GM12872 (cell line): ENCODE data around the gene LAP3.
A peak's percentile ranks its signal among the peaks of the same experiment; 100 is the strongest.

Source experiments
- TF ChIP-seq, protein P1 (sequence below): IDR thresholded peaks from 3 replicates; pipeline ENCODE4 v1.5.1; 2011; ENCODE audit warnings: low read depth, mild to moderate bottlenecking, low read length, moderate library complexity; ENCODE audit not compliant: insufficient read depth

Gene LAP3

DNA sequence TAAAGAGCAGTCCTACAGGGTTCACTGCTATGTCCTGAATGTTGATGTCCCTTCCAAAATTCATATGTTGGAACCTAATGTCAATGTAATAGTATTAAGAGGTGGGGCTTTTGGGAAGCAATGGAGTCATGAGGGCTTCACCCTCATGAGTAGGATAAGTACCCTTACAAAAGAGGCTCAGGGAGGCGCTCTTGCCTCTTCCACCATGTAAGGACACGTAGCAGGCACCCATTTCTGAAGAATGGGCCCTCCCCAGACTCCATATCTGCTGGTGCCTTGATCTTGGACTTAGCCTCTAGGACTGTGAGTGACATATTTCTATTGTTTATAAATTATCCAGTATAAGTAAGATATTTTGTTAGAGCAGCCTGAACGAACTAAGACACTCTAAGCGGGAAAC is 53.2 kb downstream of the LAP3 start:
- TF ChIP-seq, protein P1, sequence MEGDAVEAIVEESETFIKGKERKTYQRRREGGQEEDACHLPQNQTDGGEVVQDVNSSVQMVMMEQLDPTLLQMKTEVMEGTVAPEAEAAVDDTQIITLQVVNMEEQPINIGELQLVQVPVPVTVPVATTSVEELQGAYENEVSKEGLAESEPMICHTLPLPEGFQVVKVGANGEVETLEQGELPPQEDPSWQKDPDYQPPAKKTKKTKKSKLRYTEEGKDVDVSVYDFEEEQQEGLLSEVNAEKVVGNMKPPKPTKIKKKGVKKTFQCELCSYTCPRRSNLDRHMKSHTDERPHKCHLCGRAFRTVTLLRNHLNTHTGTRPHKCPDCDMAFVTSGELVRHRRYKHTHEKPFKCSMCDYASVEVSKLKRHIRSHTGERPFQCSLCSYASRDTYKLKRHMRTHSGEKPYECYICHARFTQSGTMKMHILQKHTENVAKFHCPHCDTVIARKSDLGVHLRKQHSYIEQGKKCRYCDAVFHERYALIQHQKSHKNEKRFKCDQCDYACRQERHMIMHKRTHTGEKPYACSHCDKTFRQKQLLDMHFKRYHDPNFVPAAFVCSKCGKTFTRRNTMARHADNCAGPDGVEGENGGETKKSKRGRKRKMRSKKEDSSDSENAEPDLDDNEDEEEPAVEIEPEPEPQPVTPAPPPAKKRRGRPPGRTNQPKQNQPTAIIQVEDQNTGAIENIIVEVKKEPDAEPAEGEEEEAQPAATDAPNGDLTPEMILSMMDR: no peak

DNA sequence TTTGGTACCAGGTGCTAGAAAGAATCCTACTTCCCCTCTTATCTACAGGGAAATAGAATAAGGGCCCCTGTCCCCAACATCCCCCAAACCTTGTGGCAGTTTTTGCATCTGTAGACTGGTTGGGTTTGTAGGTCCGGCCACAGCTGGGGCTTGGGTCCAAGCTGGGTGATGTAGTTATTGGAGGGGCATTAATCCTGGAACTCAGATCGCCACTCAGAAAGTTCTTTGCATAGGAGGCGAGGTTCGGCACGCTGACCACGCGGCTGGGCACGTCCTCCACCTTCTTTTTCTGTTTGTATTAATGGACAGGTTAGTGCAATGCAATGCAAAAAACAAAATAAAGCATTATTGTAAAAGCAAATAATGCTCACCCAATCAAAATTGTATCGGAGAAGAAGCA is 56.6 kb downstream of the LAP3 start:
- TF ChIP-seq, protein P1: no peak

DNA sequence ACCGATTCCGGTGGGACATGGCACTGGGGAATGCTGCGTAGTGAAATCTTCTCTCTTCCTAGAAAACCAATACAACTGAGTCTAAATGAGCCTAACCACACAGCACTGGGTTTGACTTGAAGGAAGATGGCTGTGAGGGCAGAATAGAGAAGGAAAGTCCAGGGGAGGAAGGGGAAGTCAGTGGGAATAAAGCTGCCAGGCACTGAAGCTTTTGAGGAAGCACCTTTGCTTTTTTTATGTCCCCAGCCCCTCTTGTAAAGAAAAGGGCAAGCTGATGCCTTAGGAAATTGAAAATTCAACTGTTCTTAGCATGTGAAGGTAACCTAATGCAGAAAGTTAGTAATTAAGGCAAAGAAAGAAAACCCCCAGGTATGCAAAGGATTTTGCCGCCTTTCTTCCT is 58.1 kb downstream of the LAP3 start:
- TF ChIP-seq, protein P1: no peak

DNA sequence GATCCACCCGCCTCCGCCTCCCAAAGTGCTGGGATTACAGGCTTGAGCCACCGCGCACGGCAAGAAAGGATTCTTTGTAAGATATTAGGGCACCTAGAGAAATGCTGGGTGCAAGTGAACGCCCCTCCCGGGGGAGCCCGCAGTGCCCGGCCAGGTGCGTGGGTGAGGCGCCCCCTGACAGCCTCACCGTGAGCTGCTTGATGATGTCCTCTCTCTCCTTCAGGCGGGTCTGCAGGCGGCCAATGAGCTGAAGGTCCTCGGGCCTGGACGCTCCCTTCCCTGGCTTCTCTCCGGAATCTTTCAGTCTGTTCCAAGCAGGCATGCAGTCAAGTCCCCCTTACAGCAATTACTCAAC is 59.3 kb downstream of the LAP3 start:
- TF ChIP-seq, protein P1: no peak

DNA sequence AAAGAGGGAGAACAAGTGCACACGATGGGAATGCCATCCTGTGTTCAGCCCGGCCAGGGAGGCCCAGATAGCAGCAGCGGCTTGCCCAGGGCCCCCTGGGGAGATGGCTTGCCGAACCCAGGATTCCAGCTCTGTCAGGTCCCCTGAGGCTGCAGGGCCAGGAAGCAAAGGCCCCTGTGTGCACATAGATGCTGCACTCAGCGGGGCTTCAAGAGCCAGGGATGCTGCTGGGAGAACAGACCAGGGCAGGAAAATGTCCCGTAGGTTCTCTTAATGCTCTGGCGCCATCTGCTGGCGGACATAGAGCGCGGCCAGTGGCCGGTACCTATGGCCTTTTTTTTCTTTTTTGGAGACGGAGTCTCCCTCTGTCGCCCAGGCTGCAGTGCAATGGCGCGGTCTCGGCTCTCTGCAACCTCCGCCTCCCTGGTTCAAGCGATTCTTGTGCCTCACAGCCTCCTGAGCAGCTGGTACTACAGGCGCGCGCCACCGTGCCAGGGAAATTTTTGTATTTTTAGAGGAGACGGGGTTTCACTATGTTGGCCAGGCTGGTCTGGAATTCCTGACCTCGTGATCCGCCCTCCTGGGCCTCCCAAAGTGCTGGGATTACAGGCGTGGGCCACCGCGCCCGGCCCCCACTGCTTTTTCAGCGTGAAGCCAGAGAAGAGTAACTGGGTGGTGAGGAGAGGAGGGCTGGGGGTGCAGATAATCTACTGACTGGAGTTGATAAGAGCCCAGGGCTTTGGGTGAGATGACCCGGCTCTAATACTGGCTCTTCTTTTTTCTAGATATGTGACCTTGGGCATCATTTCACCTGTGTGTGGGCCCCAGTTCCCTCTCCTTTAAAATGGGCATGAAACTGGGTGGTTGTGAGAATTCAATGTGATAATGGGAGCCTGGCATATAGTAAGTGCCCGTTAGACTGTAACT is 60.0 kb downstream of the LAP3 start:
- TF ChIP-seq, protein P1: peak; percentile 90

DNA sequence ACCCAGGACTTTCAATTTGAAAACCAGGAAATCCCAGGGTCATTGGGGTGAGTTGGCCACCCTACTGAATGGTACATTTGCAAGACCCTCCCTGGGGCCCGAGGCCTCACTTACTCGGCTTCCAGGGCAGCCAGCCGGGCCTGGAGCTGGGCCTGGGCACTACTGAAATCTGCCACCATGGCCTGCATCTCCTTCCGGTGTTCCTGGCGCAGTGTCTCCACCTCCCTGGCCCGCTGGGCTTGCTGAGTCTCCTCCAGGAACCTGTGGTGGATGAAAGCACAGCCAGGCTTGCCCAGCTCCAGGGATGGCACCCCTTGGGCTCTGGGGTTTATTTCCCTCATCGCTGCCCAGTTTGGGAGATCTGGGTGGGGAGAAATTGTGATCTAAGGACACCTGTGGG is 62.1 kb downstream of the LAP3 start:
- TF ChIP-seq, protein P1: no peak

GRCh38 chr4:17642398-17642783 is 65.4 kb downstream of the LAP3 start:
- TF ChIP-seq, protein P1: no peak

GRCh38 chr4:17646693-17647092 is 69.7 kb downstream of the LAP3 start:
- TF ChIP-seq, protein P1: no peak
